ENCODE data around the gene SLC5A10. TPM values are rescaled to one million over a fixed set of nuclear protein-coding genes. Genes with fewer than 3 reads are reported as not detected.

The SLC5A10 gene
- total RNA-seq, 1 donor from 2014 or later, result not detected

- TF ChIP-seq CTCF (conservative IDR thresholded peaks at IDR 0.05; ENCODE audit: low read depth, low read length), result no peak
- DNase-seq (ENCODE audit: low read depth), result no peak
- no peak overlapping the region for H3K4me3 ChIP-seq (ENCODE audit: low read depth, low read length)
Measured at GRCh38 chr17:19005789-19006430, 53.9 kb downstream of the SLC5A10 start.

- TF ChIP-seq CTCF (conservative IDR thresholded peaks at IDR 0.05; ENCODE audit: low read depth, low read length), result no peak
- H3K4me3 ChIP-seq (ENCODE audit: low read depth, low read length), result no peak overlapping the region
- DNase-seq (ENCODE audit: low read depth), result no peak
Measured at GRCh38 chr17:19006698-19007097, 54.7 kb downstream of the SLC5A10 start.

DNA sequence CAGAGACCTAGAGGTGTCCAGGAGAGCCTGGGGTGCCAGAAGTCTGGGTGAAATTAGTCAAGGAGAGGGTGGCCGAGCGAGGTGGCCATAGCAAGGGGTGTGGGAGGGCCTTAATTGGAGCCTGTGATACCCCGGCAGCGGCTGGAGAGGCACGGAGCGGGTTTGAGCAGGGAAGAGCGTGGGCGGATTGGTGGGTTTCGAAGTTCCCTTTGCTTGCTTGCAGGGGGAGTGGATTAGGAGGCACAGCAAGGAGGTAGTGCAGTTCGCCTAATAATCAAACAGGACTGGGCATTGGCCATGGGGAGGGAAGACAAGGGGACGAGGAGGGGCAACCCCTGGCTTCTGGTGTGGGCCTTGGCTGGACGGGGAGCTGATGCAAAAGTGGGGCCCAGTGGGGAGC lies 58.0 kb downstream of the SLC5A10 start:
- no peak for TF ChIP-seq CTCF (conservative IDR thresholded peaks at IDR 0.05; ENCODE audit: low read depth, low read length)
- no peak overlapping the region for H3K4me3 ChIP-seq (ENCODE audit: low read depth, low read length)
- DNase-seq (ENCODE audit: low read depth), result no peak

DNA sequence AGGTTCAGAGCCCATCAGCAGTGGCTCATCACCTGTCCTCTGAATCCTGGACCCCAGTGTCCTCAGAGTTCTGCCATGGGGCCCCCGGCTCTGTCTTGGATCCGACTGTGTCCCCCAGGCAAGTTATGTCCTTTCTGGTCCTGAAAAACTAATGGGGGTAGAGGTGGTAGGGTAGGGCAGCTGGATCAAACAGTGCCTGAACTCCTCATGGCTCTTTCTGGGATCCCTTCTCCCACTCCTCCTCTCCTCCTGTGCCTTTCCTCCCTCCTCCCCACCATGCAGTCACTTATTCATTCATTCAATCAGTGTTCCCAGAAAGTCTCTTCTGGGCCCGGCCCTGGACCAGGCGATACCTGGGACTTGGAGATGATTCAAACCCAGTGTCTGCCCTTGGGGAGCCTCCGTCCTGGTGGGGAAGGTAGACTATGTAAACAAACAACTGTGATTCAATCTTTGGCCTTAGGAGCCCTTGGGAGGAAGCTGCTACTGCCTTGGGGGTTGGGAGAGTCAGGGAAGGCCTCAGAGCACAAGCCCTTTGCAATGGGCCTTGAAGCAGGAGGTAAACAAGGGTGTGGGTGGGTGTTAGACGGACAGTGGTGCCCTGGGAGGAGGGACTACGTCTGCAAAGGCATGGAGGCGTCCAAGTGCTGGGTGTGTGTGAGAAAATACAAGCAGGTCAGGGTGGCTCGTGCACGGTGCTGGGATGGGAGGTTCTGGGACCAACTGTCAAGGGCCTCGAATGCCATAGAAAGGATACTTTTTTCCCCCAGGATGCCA lies 59.0 kb downstream of the SLC5A10 start:
- no peak overlapping the region for H3K4me3 ChIP-seq (ENCODE audit: low read depth, low read length)
- no peak for TF ChIP-seq CTCF (conservative IDR thresholded peaks at IDR 0.05; ENCODE audit: low read depth, low read length)
- DNase-seq (ENCODE audit: low read depth), result no peak

DNA sequence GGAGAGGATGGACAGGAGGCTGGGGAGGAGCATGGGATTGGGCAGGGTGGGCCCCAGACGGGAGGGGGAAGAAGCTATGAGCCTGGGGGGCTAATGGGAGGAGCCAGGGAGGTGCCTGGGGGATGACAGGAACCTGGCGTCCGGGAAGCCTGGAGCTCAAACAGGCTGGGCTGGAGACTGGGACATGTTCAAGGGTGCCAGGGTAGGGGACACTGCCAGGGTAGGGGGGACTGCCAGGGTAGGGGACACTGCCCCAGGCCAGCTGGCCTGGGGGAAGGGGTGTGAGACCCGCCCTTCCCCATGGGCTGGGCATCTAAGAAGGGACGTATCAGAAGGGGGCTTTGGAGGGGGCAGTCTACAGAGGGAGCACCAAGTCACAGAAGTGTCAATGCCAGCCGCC lies 59.6 kb downstream of the SLC5A10 start:
- DNase-seq (ENCODE audit: low read depth), result no peak
- TF ChIP-seq CTCF (conservative IDR thresholded peaks at IDR 0.05; ENCODE audit: low read depth, low read length), result no peak
- H3K4me3 ChIP-seq (ENCODE audit: low read depth, low read length), result no peak overlapping the region

DNA sequence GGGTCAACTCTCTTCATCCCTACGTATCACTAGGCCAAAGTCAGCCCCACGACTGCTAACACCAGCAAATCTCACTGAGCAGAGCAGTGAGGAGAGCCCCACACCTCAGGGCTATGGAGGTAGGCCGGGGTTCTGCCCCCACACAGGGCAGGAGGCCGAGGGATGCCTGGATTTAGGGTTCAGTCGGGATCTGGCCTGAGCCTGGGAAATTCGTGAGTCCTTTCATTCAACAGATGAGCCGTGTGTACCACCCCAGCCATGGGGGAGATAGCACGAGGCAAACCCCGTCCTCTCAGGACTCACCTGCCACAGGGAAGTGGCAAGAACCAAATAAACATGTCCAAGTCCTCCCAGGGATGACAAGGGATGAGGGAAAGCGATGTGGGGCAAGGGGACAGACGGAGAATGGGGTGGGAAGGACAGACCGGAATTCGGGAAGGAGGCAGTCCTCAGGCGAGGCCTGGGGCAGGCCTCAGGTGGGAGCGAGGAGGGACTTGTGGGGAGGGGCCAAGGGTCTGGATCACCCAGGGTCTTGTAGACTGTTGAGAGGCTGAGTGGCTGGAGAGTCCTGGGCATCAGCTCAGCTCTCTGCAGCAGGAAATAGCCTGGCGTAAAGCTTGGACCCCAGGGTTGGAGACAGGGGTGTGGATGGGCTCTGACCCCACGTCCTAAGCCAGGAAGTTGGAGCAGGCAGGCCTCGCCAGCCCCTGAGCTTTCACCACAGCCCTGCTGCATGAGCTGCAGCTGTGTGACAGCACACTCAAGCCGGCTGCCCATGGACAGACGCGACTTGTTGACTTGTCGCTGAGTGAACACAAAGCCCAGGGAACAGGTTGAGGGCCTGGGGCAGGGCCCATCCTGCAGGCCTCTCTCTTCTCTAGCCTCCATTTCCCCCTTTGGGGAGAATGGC lies 60.5 kb downstream of the SLC5A10 start:
- TF ChIP-seq CTCF (conservative IDR thresholded peaks at IDR 0.05; ENCODE audit: low read depth, low read length), result no peak
- DNase-seq (ENCODE audit: low read depth), result no peak

More for the DNA sequence above, 60.5 kb downstream of the SLC5A10 start:
- no peak overlapping the region for H3K4me3 ChIP-seq (ENCODE audit: low read depth, low read length)
